Pancreas (tissue), 10 donors: ENCODE measurements around the gene MUC15. TPM values are rescaled to one million over a fixed set of nuclear protein-coding genes. Genes with fewer than 3 reads are reported as not detected.

ENCODE experiments used
- ATAC-seq, 4 donors: fragments of 200-7000 bp; cut with Tn5 transposase; one replicate each; pipeline versions ENCODE4 v1.8.0 to v1.9.1; 2020; ENCODE audit warnings: mild to moderate bottlenecking in 4 of 4, moderate library complexity in 4 of 4
- DNase-seq, 6 donors: peaks; one replicate each; pipeline ENCODE4 v3.0.0-alpha.2; 2020
- FAIRE-seq: peaks from 2 replicates; lab custom pipeline; 2012; peaks lifted over from hg19 to GRCh38; lab: Jason Lieb, UNC
- H3K27ac ChIP-seq, 4 donors: fragments of 200-600 bp; sonication (generic); 1 replicate in 3 of 4; 2 replicates in 1 of 4; pipeline versions ENCODE4 v1.5.0 to v1.8.0; 2020
- H3K27me3 ChIP-seq, 4 donors: fragments of 200-600 bp; one replicate each; pipeline ENCODE4 v1.8.0; 2021
- H3K36me3 ChIP-seq, 3 donors: fragments of 200-600 bp; sonication (generic) in 1 of 3; one replicate each; pipeline versions ENCODE4 v1.5.0 to v1.8.0; 2020 to 2021
- H3K4me1 ChIP-seq, 3 donors: fragments of 200-600 bp; one replicate each; pipeline ENCODE4 v1.8.0; 2021
- H3K4me3 ChIP-seq, 4 donors: fragments of 200-600 bp; sonication (generic) in 2 of 4; one replicate each; pipeline versions ENCODE4 v1.5.0 to v1.8.0; 2020 to 2021
- H3K9me3 ChIP-seq, 4 donors: fragments of 200-600 bp; one replicate each; pipeline ENCODE4 v1.8.0; 2021
- CTCF ChIP-seq, 4 donors: fragments of 200-600 bp; sonication (generic) in 3 of 4; IDR thresholded peaks; one replicate each; pipeline versions ENCODE4 v1.5.0 to v1.8.0; 2021; ENCODE audit warnings: antibody characterized with exemption in 4 of 4
- WGBS, 2 donors: extraction: QIAGEN DNeasy Blood & Tissue Kit; methylation state at CpG; one replicate each; pipeline ENCODE4 v1.1.7; 2013; 5-methylcytosine and 5-hydroxymethylcytosine counted together
- intact Hi-C, 3 donors: fragments of 100-400 bp; cut with DNase I; formaldehyde crosslinking; loops; one replicate each; pipeline versions ENCODE4 v1.11.1 to v1.14.2; 2022
- polyA plus RNA-seq, 2 donors: library from polyadenylated mRNA; stranded (reverse); fragments of 200-250 nt; gene quantifications; one replicate each; pipeline ENCODE4 v1.2.3, GENCODE V29; 2013
- total RNA-seq, 6 donors: library from RNA; stranded (reverse); fragmentation: NEBNext Ultra II Directional in 4 of 6; extraction: Animal tissue kit (Norgen Biotek cat#: 25700) in 4 of 6; gene quantifications; one replicate each; pipeline versions ENCODE4 v1.2.1 to v1.2.4, GENCODE V29; 2021 to 2023
- donor health status: healthy with polysubstance abuse.
- donor health status: DM: no; HTN: no; CAD: no; lungs with moderate emphysema.
- donor health status: DM: no; HTN: no; CAD: no.
- donor health status: control.
- donor health status: control.
- donor health status: Bipolar disorder and iron deficiency.
- donor health status: DM: yes; HTN: yes; CAD: no.
- donor health status: DM: no; HTN: no; CAD: no.
- donor health status: DM: no; HTN: no; CAD: no.
- donor health status: DM: yes; HTN: yes; CAD: no.

Gene MUC15
- total and polyA plus RNA-seq, 8 donors, result 1.5 to 7.8 (median 3.6) TPM

GRCh38 chr11:26584818-26585217 is 12.8 kb upstream of the MUC15 start:
- no peak overlapping the region for H3K27ac ChIP-seq
- DNase-seq, result no peak
- TF ChIP-seq CTCF (IDR thresholded peaks at IDR 0.05), result no peak

GRCh38 chr11:26583550-26583949 is 11.5 kb upstream of the MUC15 start:
- Histone ChIP-seq H3K4me1 (no peaks in the 10 kb centered on the region), H3K36me3 (no peaks in the 10 kb centered on the region), H3K27ac (no peak overlapping the region), H3K27me3 (no peaks in the 10 kb centered on the region), H3K4me3 (no peak overlapping the region), H3K9me3 (no peaks in the 10 kb centered on the region)
- no peak for DNase-seq
- WGBS, 2 donors, result 53 to 61% methylated on average over 3 of the region's 3 CpGs
- no peak for FAIRE-seq
- no peak for TF ChIP-seq CTCF (IDR thresholded peaks at IDR 0.05)
- intact Hi-C loops, result no loop called here
- ATAC-seq, result peak in 2 of 4 donors; percentile 29 to 73

More at GRCh38 chr11:26584818-26585217, 12.8 kb upstream of the MUC15 start:
- intact Hi-C loops, result no loop called here
- FAIRE-seq (no peak), ATAC-seq (peak in 2 of 4 donors; percentile 51 to 57)
- Histone ChIP-seq H3K4me3 (no peak overlapping the region), H3K36me3 (no peaks in the 10 kb centered on the region), H3K9me3 (no peaks in the 10 kb centered on the region), H3K27me3 (no peaks in the 10 kb centered on the region), H3K4me1 (no peaks in the 10 kb centered on the region)

GRCh38 chr11:26580929-26581328 is 8.9 kb upstream of the MUC15 start:
- TF ChIP-seq CTCF (IDR thresholded peaks at IDR 0.05), result no peak

GRCh38 chr11:26579683-26580082 is 7.6 kb upstream of the MUC15 start:
- no peaks in the 10 kb centered on the region for H3K9me3 ChIP-seq
- H3K36me3 ChIP-seq, result no peaks in the 10 kb centered on the region
- TF ChIP-seq CTCF (IDR thresholded peaks at IDR 0.05), result no peak
- DNase-seq (no peak), FAIRE-seq (no peak), ATAC-seq (no peak)
- H3K27ac ChIP-seq, result no peak overlapping the region
- no peaks in the 10 kb centered on the region for H3K27me3 ChIP-seq
- WGBS, 2 donors, result 47 to 62% methylated on average over 2 of the region's 2 CpGs
- no peak overlapping the region for H3K4me3 ChIP-seq
- intact Hi-C loops, result no loop called here
- H3K4me1 ChIP-seq, result no peaks in the 10 kb centered on the region

More at GRCh38 chr11:26580929-26581328, 8.9 kb upstream of the MUC15 start:
- intact Hi-C loops, result no loop called here
- DNase-seq (no peak), FAIRE-seq (no peak), ATAC-seq (no peak)
- no peak overlapping the region for H3K4me3 ChIP-seq
- no peak overlapping the region for H3K27ac ChIP-seq
- H3K9me3 ChIP-seq, result no peaks in the 10 kb centered on the region
- H3K36me3 ChIP-seq, result no peaks in the 10 kb centered on the region
- H3K27me3 ChIP-seq, result no peaks in the 10 kb centered on the region
- WGBS, 2 donors, result 42 to 49% methylated on average over 3 of the region's 3 CpGs
- no peaks in the 10 kb centered on the region for H3K4me1 ChIP-seq

- ATAC-seq, result no peak
- H3K4me1 ChIP-seq, result no peaks in the 10 kb centered on the region
- no peaks in the 10 kb centered on the region for H3K9me3 ChIP-seq
- no peak overlapping the region for H3K4me3 ChIP-seq
- no peaks in the 10 kb centered on the region for H3K36me3 ChIP-seq
- FAIRE-seq, result no peak
- WGBS, 2 donors, result 29 to 34% methylated on average over 1 of the region's 1 CpG
- H3K27me3 ChIP-seq, result no peaks in the 10 kb centered on the region
- no peak for DNase-seq
- intact Hi-C loops, result no loop called here
- TF ChIP-seq CTCF (IDR thresholded peaks at IDR 0.05), result no peak
- no peak overlapping the region for H3K27ac ChIP-seq
These were observed 7.1 kb upstream of the MUC15 start for GRCh38 chr11:26578998-26579661.
